ENCODE measurements around the gene ORC2. TPM values are rescaled to one million over a fixed set of nuclear protein-coding genes. Genes with fewer than 3 reads are reported as not detected.

ORC2 gene
- polyA plus RNA-seq, 3 donors = 3.1 to 5.4 (median 3.9) TPM

GRCh38 chr2:200944467-200945394 is 18.7 kb downstream of the ORC2 start:
- H3K79me2 ChIP-seq (ENCODE audit: insufficient read depth, low read length) = no peaks in the 10 kb centered on the region
- no peak overlapping the region for H3K4me3 ChIP-seq (replicated peaks in 1 of 3; ENCODE audit: low read depth in 2 of 3, low read length in 3 of 3)
- Mint-ChIP-seq H3K4me1 (no peaks in the 10 kb centered on the region), H3K27ac (peak overlapping the region in 2 of 7 donors; percentile 21 to 43), H3K27me3 (ENCODE audit: low read depth in 3 of 3) (peaks cover 0 to 1% (median 0%) of the 10 kb centered on the region in 3 donors), H3K9me3 (no peaks in the 10 kb centered on the region), H3K4me3 (no peak overlapping the region), H3K36me3 (peaks cover 55 to 85% of the 10 kb centered on the region in 2 donors)
- 100% methylated on average over 5 of the region's 12 CpGs for WGBS (ENCODE audit: insufficient coverage)
- H4K20me1 ChIP-seq (ENCODE audit: insufficient read depth, low read length) = no peaks in the 10 kb centered on the region
- H3K9me3 ChIP-seq (replicated peaks in 1 of 2; ENCODE audit: control insufficient read depth in 1 of 2, insufficient read depth in 1 of 2, low read length in 2 of 2) = no peaks in the 10 kb centered on the region
- DNase-seq = no peak
- H3K36me3 ChIP-seq (replicated peaks in 1 of 2; ENCODE audit: control insufficient read depth in 1 of 2, insufficient read depth in 2 of 2, low read length in 2 of 2) = peaks cover 74 to 93% of the 10 kb centered on the region in 2 donors
- no peak overlapping the region for H3K4me2 ChIP-seq (replicated peaks; ENCODE audit: extremely low read depth, low read length, poor library complexity, severe bottlenecking)
- H3K9ac ChIP-seq (ENCODE audit: insufficient read depth, low read length, poor library complexity, severe bottlenecking) = no peak overlapping the region
- intact Hi-C loops (cut with micrococcal nuclease) = no loop called here
- no peak overlapping the region for H2AFZ ChIP-seq (ENCODE audit: insufficient read depth, low read depth, low read length, poor library complexity, severe bottlenecking)
- H3K4me1 ChIP-seq (ENCODE audit: control insufficient read depth in 1 of 2, insufficient read depth in 2 of 2, low read length in 2 of 2) = no peaks in the 10 kb centered on the region
- TF ChIP-seq CTCF (IDR thresholded peaks at IDR 0.05) = no peak
- H3K27me3 ChIP-seq (ENCODE audit: control insufficient read depth in 2 of 2, insufficient read depth in 2 of 2, low read length in 2 of 2) = no peaks in the 10 kb centered on the region
- no peak overlapping the region for H3K27ac ChIP-seq (ENCODE audit: low read depth in 1 of 2, low read length in 2 of 2)

- H3K79me2 ChIP-seq (ENCODE audit: insufficient read depth, low read length) = no peaks in the 10 kb centered on the region
- no peaks in the 10 kb centered on the region for H3K4me1 ChIP-seq (ENCODE audit: control insufficient read depth in 1 of 2, insufficient read depth in 2 of 2, low read length in 2 of 2)
- H3K4me3 ChIP-seq (replicated peaks in 1 of 3; ENCODE audit: low read depth in 2 of 3, low read length in 3 of 3) = no peak overlapping the region
- H3K27ac ChIP-seq (ENCODE audit: low read depth in 1 of 2, low read length in 2 of 2) = no peak overlapping the region
- H3K27ac Mint-ChIP-seq = peak overlapping the region in 2 of 7 donors; percentile 2 to 10
- H2AFZ ChIP-seq (ENCODE audit: insufficient read depth, low read depth, low read length, poor library complexity, severe bottlenecking) = no peak overlapping the region
- WGBS (ENCODE audit: insufficient coverage) = no CpG with 5 or more reads among the region's 1 CpG
- H3K9me3 Mint-ChIP-seq = no peaks in the 10 kb centered on the region
- no peak overlapping the region for H3K4me2 ChIP-seq (replicated peaks; ENCODE audit: extremely low read depth, low read length, poor library complexity, severe bottlenecking)
- DNase-seq = no peak
- no peak for TF ChIP-seq CTCF (IDR thresholded peaks at IDR 0.05)
- H3K9me3 ChIP-seq (replicated peaks in 1 of 2; ENCODE audit: control insufficient read depth in 1 of 2, insufficient read depth in 1 of 2, low read length in 2 of 2) = no peaks in the 10 kb centered on the region
- no peak overlapping the region for H3K4me3 Mint-ChIP-seq
- peaks cover 58 to 84% of the 10 kb centered on the region in 2 donors for H3K36me3 Mint-ChIP-seq
- H3K9ac ChIP-seq (ENCODE audit: insufficient read depth, low read length, poor library complexity, severe bottlenecking) = no peak overlapping the region
- H3K36me3 ChIP-seq (replicated peaks in 1 of 2; ENCODE audit: control insufficient read depth in 1 of 2, insufficient read depth in 2 of 2, low read length in 2 of 2) = peaks cover 76 to 93% of the 10 kb centered on the region in 2 donors
- no peaks in the 10 kb centered on the region for H4K20me1 ChIP-seq (ENCODE audit: insufficient read depth, low read length)
- no peaks in the 10 kb centered on the region for H3K4me1 Mint-ChIP-seq
- H3K27me3 Mint-ChIP-seq (ENCODE audit: low read depth in 3 of 3) = peaks cover 0 to 1% (median 0%) of the 10 kb centered on the region in 3 donors
- intact Hi-C loops (cut with micrococcal nuclease) = no loop called here
- no peaks in the 10 kb centered on the region for H3K27me3 ChIP-seq (ENCODE audit: control insufficient read depth in 2 of 2, insufficient read depth in 2 of 2, low read length in 2 of 2)
These were observed 19.8 kb downstream of the ORC2 start for GRCh38 chr2:200943527-200944105.
